OCI-LY3 (cell line): Measurements from ENCODE around the gene KCTD17.

Source experiments
- EZH2phosphoT487 ChIP-seq: fragments of 200-600 bp; shearing (Covaris generic); IDR thresholded peaks from 2 replicates; pipeline ENCODE4 v1.6.1; 2018; ENCODE audit warnings: antibody characterized with exemption, mixed run types, low read depth
- TF ChIP-seq, protein P1 (sequence below): fragments of 200-600, 300-600 bp; sonication (generic); IDR thresholded peaks from 2 replicates; pipeline ENCODE4 v1.5.1; 2014; ENCODE audit warnings: antibody characterized with exemption, low read length, low read depth

DNA sequence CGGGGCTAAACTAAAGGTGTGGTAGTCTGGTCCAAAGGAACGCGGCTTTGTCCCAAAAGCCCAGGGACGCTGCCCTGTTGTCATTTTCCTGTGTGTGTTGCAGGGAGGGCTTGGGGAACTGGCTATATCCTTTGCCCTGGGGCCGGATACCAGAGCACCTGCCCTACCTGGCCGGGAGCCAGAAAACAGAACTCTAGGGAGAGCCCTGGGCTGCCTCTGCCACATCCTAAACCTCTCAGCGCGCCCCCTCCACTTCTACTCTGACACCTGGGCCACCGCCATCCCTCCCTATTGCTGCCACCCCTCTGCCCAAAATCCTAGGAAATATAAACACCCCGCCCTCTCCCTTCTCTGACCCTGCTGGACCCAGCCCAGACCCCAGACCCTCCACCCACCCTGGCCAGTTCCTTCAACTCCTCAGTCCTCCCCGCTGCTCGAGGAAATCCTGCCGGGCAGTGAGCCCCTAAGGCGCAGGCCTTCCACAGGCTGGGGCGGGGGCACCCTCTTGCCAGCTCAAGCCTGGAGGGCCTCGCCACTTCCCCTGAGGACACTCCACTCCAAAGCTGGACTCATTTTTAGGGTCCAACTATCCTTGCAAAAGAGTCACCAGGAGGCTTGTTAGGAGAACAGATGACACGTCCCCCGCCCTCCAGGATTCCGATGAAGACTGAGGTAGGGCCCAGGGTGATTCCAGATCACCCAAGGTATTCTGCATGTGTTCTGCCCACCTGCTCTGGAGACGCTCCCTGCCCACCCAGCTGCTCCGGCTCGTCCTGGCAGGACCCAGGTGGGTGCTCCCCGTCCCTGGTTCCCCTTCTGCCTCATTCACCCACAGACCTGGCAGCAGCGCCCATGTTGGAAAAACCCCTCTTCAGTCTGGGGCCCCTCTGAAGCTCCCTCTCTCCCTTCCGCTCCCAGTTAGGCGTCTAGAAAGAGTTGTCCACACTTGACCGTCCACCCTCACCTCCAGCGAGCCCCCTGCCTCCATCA, 12.2 kb downstream of the KCTD17 start:
- TF ChIP-seq, protein P1, sequence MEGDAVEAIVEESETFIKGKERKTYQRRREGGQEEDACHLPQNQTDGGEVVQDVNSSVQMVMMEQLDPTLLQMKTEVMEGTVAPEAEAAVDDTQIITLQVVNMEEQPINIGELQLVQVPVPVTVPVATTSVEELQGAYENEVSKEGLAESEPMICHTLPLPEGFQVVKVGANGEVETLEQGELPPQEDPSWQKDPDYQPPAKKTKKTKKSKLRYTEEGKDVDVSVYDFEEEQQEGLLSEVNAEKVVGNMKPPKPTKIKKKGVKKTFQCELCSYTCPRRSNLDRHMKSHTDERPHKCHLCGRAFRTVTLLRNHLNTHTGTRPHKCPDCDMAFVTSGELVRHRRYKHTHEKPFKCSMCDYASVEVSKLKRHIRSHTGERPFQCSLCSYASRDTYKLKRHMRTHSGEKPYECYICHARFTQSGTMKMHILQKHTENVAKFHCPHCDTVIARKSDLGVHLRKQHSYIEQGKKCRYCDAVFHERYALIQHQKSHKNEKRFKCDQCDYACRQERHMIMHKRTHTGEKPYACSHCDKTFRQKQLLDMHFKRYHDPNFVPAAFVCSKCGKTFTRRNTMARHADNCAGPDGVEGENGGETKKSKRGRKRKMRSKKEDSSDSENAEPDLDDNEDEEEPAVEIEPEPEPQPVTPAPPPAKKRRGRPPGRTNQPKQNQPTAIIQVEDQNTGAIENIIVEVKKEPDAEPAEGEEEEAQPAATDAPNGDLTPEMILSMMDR = no peak
- no peak for TF ChIP-seq EZH2phosphoT487
